GM19035 (cell line): Measurements from ENCODE around the gene IL18BP.

Experiments
- ATAC-seq: cut with Tn5 transposase; IDR thresholded peaks from one replicate; pipeline ENCODE4 v1.9.1; 2021; ENCODE audit not compliant: unreplicated experiment

Gene IL18BP

GRCh38 chr11:72010529-72011233 lies 12.0 kb downstream of the IL18BP start:
- ATAC-seq = no peak

- ATAC-seq = no peak
These were observed 13.5 kb downstream of the IL18BP start for GRCh38 chr11:72012091-72012630.

- ATAC-seq = no peak
These were observed 14.4 kb downstream of the IL18BP start for GRCh38 chr11:72012897-72013721.

GRCh38 chr11:72013765-72014711 lies 15.3 kb downstream of the IL18BP start:
- ATAC-seq = no peak

- ATAC-seq = no peak
These were observed 16.1 kb downstream of the IL18BP start for GRCh38 chr11:72014761-72015320.

GRCh38 chr11:72015511-72016061 lies 16.9 kb downstream of the IL18BP start:
- no peak for ATAC-seq

GRCh38 chr11:72018171-72018570 lies 19.5 kb downstream of the IL18BP start:
- no peak for ATAC-seq

GRCh38 chr11:72023335-72023734 lies 24.6 kb downstream of the IL18BP start:
- ATAC-seq = no peak

GRCh38 chr11:72024069-72024754 lies 25.5 kb downstream of the IL18BP start:
- no peak for ATAC-seq

- no peak for ATAC-seq
These were observed 27.4 kb downstream of the IL18BP start for GRCh38 chr11:72026090-72026489.

GRCh38 chr11:72030472-72031045 lies 31.9 kb downstream of the IL18BP start:
- no peak for ATAC-seq

- ATAC-seq = no peak
These were observed 38.0 kb downstream of the IL18BP start for GRCh38 chr11:72036687-72037086.

- no peak for ATAC-seq
These were observed 39.0 kb downstream of the IL18BP start for GRCh38 chr11:72037554-72038311.

- ATAC-seq = no peak
These were observed 39.8 kb downstream of the IL18BP start for GRCh38 chr11:72038491-72038890.

GRCh38 chr11:72039031-72039855 lies 40.5 kb downstream of the IL18BP start:
- ATAC-seq = no peak

GRCh38 chr11:72039856-72040401 lies 41.2 kb downstream of the IL18BP start:
- no peak for ATAC-seq
